Chondrocyte (in vitro differentiated cells): Measurements from ENCODE around the gene TIE1. TPM values are rescaled to one million over a fixed set of nuclear protein-coding genes. Genes with fewer than 3 reads are reported as not detected.

ENCODE experiments used
- DNase-seq: peaks from one replicate; pipeline ENCODE4 v3.0.0; 2021; ENCODE audit warnings: mixed read lengths, low spot score
- H3K27ac Mint-ChIP-seq: one replicate; pipeline ENCODE4 v1.8.0; 2021; ENCODE audit warnings: mild to moderate bottlenecking, moderate library complexity, mixed read lengths; ENCODE audit not compliant: unreplicated experiment
- H3K27me3 Mint-ChIP-seq: 2 replicates; pipeline ENCODE4 v1.8.0; 2021; ENCODE audit warnings: low read depth, mixed read lengths
- H3K36me3 Mint-ChIP-seq: 2 replicates; pipeline ENCODE4 v1.8.0; 2021; ENCODE audit warnings: low read depth, mixed read lengths
- H3K4me1 Mint-ChIP-seq: 2 replicates; pipeline ENCODE4 v1.8.0; 2021; ENCODE audit warnings: low read depth, mild to moderate bottlenecking, mixed read lengths
- H3K4me3 Mint-ChIP-seq: one replicate; pipeline ENCODE4 v1.8.0; 2021; ENCODE audit warnings: mild to moderate bottlenecking, moderate library complexity, mixed read lengths; ENCODE audit not compliant: unreplicated experiment
- H3K9me3 Mint-ChIP-seq: 2 replicates; pipeline ENCODE4 v1.8.0; 2021; ENCODE audit warnings: low read depth, mixed read lengths
- total RNA-seq: library from RNA; stranded (reverse); gene quantifications from 3 replicates; pipeline ENCODE4 v1.2.1, GENCODE V29; 2021
- TF ChIP-seq, protein P1 (sequence below): fragments of 200-600 bp; sonication (generic); IDR thresholded peaks from 2 replicates; pipeline ENCODE4 v1.5.0; 2021; ENCODE audit warnings: antibody characterized with exemption, mild to moderate bottlenecking, moderate library complexity

The TIE1 gene
- total RNA-seq, 1 donor from 2014 or later, result not detected

DNA sequence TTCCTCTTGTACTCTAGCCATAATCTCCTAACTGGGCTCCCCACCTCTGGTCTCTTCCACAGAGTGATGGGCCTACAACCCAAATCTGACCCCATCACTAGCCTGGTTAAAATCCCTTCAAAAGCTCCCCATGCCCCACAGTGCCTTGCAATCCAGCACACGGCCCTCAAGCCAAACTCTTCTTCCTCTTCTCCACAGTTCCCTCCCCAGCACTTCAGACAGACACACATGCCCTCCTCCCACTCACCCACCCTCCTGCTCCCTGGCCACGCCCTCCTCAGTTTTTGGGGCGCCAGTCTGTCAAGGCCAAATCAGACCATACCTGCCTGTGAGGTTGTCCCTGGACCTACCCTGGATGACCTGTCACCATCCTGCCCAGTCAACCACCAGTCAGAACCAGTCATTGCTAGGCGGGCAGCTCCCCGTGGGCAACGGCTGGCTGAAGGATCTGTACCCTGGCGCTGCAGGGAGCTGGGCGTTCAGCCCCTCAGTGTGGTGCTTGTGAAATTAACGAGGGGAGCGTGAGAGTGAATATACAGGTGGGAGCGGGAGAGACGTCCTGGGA, 16.2 kb upstream of the TIE1 start:
- Mint-ChIP-seq H3K27ac (no peak overlapping the region), H3K36me3 (no peaks in the 10 kb centered on the region), H3K9me3 (no peaks in the 10 kb centered on the region), H3K4me1 (no peaks in the 10 kb centered on the region), H3K4me3 (no peak overlapping the region), H3K27me3 (peaks cover 10% of the 10 kb centered on the region)
- TF ChIP-seq, protein P1, sequence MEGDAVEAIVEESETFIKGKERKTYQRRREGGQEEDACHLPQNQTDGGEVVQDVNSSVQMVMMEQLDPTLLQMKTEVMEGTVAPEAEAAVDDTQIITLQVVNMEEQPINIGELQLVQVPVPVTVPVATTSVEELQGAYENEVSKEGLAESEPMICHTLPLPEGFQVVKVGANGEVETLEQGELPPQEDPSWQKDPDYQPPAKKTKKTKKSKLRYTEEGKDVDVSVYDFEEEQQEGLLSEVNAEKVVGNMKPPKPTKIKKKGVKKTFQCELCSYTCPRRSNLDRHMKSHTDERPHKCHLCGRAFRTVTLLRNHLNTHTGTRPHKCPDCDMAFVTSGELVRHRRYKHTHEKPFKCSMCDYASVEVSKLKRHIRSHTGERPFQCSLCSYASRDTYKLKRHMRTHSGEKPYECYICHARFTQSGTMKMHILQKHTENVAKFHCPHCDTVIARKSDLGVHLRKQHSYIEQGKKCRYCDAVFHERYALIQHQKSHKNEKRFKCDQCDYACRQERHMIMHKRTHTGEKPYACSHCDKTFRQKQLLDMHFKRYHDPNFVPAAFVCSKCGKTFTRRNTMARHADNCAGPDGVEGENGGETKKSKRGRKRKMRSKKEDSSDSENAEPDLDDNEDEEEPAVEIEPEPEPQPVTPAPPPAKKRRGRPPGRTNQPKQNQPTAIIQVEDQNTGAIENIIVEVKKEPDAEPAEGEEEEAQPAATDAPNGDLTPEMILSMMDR, result no peak
- DNase-seq, result peak; percentile 46

DNA sequence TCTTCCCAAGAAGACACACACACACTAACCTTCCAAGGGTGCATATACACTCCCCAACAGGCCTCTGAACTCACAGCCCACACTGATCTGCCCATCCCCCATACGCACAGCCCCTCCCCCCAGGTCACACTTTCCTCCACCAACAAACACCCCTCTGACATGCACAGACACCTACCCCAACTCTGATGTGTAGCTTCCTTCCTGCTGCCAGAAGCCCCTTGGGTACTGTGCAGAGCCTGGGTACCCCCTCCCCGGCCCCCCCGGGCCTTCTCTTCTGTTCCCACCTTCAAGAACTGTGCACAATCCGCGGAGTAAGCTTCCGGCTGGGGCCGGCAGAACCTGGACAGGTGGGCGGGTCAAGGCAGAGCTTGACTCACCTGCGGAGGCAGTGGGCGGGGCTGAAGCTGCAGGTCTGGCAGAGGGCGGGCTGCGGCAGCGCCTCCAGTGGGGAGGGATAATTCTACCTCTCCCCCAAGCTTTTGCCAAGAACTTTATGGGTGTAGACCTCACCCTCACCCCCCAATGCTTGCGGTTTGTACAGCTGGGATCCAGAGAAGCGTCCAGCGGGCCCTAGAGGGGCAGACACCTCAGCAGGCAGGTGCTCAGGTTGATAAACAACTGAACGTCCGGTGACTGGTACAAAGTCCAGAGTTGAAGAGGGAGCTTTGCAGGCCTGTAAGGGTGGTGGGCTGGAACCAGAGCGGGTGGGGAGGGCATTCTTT, 15.4 kb upstream of the TIE1 start, which contains the start of gene C1orf210:
Gene C1orf210 (minus strand): TSS at position 313 of the 722 bp plus-strand sequence. CDS start 2,311 bp downstream, outside the sequence.
- H3K4me1 Mint-ChIP-seq, result no peaks in the 10 kb centered on the region
- no peaks in the 10 kb centered on the region for H3K36me3 Mint-ChIP-seq
- DNase-seq, result peak; percentile 74
- H3K4me3 Mint-ChIP-seq, result no peak within 1 kb of the TSS
- H3K9me3 Mint-ChIP-seq, result no peaks in the 10 kb centered on the region
- TF ChIP-seq, protein P1, result no peak
- H3K27me3 Mint-ChIP-seq, result peaks cover 10% of the 10 kb centered on the region
- H3K27ac Mint-ChIP-seq, result no peak within 1 kb of the TSS

DNA sequence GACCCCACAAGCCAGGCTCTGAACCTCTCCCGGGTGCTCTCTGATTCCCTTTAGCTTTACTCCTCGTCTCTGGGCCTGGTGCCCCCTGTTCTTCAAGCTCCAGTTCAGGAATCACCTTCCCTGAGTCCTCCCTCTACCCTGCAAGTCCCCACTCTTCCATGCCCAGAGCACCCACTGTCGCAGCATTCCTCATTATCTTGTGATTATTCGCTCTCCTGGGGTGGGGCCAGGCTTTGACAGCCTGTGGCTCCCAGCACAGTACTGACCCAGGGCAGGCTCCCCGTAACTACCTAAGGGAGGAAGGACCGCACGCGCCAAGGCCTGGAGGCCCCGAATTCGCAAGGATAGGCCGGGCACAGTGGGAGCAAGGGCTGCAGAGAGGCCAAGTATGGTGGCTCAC, 14.7 kb upstream of the TIE1 start:
- Mint-ChIP-seq H3K36me3 (no peaks in the 10 kb centered on the region), H3K27ac (no peak overlapping the region), H3K27me3 (peaks cover 10% of the 10 kb centered on the region), H3K9me3 (no peaks in the 10 kb centered on the region), H3K4me1 (no peaks in the 10 kb centered on the region), H3K4me3 (no peak overlapping the region)
- TF ChIP-seq, protein P1, result no peak
- DNase-seq, result peak; percentile 61

DNA sequence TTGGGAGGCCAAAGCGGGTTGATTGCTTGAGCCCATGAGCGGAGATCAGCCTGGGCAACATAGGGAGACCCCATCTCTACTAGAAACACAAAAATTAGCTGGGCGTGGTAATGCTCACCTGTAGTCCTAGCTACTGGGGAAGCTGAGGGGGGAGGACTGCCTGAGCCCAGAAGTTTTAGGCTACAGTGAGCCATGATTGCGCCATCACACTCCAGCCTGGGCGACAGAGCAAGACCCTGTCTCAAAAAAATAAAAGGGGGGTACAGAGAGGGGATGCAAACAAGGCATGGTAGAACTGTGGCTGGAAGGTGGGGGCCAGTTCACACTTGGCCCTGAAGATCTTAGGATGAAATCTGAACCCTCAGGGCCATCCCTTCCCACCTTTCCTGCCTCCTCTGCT, 14.2 kb upstream of the TIE1 start:
- Mint-ChIP-seq H3K4me1 (no peaks in the 10 kb centered on the region), H3K4me3 (no peak overlapping the region), H3K27ac (no peak overlapping the region), H3K36me3 (no peaks in the 10 kb centered on the region), H3K27me3 (peaks cover 10% of the 10 kb centered on the region), H3K9me3 (no peaks in the 10 kb centered on the region)
- DNase-seq, result peak; percentile 14
- TF ChIP-seq, protein P1, result no peak

DNA sequence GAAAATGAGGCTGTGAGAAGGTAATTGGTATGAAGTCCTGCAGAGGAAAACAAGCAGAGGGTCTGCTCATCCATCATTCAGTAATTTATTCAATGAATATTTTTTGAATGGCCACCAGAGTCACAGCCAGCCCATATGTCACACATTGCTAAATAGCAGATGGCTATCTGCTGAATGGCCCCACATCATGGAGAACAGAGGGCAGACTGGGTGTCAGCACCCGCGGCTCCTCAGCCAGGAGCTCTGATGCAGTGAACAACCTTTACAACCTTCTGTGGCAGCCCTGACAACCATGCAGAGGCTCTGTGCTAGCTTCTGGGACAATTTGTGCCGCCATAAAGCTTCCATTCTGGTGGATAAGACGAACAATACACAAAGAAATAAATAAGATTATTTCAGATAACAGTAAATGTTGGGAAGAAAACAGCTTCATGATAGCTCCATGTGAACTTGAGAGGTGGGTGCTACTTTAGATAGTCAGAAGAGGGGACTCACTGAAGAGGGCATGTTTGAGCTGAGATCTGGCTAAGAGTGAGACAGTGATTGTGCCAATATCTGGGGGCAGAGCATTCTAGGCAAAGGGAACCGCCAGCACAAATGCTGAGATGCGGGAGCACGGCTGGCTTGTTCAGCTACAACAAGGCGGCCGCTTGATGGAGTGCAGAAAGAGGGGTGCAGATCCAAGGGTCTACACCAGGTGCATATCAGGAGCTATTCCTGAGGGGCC, 12.6 kb upstream of the TIE1 start:
- TF ChIP-seq, protein P1, result no peak
- no peak overlapping the region for H3K27ac Mint-ChIP-seq
- DNase-seq, result peak; percentile 26
- H3K27me3 Mint-ChIP-seq, result peaks cover 10% of the 10 kb centered on the region
- H3K4me1 Mint-ChIP-seq, result peaks cover 3% of the 10 kb centered on the region
- H3K36me3 Mint-ChIP-seq, result no peaks in the 10 kb centered on the region
- no peak overlapping the region for H3K4me3 Mint-ChIP-seq
- H3K9me3 Mint-ChIP-seq, result no peaks in the 10 kb centered on the region
